ENCODE results near the gene MDN1. TPM values are rescaled to one million over a fixed set of nuclear protein-coding genes. Genes with fewer than 3 reads are reported as not detected.

MDN1 gene
- polyA plus RNA-seq, 2 of the 4 experiments (the other 2 are of a cell fraction): 6.4 to 20.5 TPM

GRCh38 chr6:89611666-89612065 lies 207.9 kb downstream of the MDN1 start:
- ChIA-PET POLR2A (no interaction called here), CTCF (interaction anchor here (1.6 to 2.4 kb wide), 4 partner anchors 178 to 300 kb away, joined by 4 to 16 read pairs (median 7); partner anchors contain the start of gene ANKRD6)
- DNase-seq (ENCODE audit: low read depth in 1 of 2, low spot score in 1 of 2) (no peak), FAIRE-seq (no peak), ATAC-seq (no peak)
- no peak overlapping the region for H3K27ac ChIP-seq
- H3K9me3 ChIP-seq: no peaks in the 10 kb centered on the region
- H3K4me1 ChIP-seq: no peaks in the 10 kb centered on the region
- H3K4me3 ChIP-seq: no peak overlapping the region
- H3K4me2 ChIP-seq: no peak overlapping the region
- TF ChIP-seq POLR2A (IDR thresholded peaks at IDR 0.05; ENCODE audit: low read length) (no peak), CHD4 (IDR thresholded peaks at IDR 0.05; ENCODE audit: borderline replicate concordance) (no peak), BCL3 (IDR thresholded peaks at IDR 0.05) (no peak), HES2 (IDR thresholded peaks at IDR 0.05) (no peak), ZC3H11A (IDR thresholded peaks at IDR 0.05) (no peak), HOXB13 (CRISPR knock-in tag; IDR thresholded peaks at IDR 0.05; ENCODE audit: low read depth) (no peak), HOXB5 (CRISPR knock-in tag; IDR thresholded peaks at IDR 0.05) (no peak), JUNB (IDR thresholded peaks at IDR 0.05) (no peak), RCOR1 (IDR thresholded peaks at IDR 0.05; ENCODE audit: low read depth, low read length) (no peak), HMGXB4 (CRISPR knock-in tag; IDR thresholded peaks at IDR 0.05; ENCODE audit: borderline replicate concordance) (no peak), REST (IDR thresholded peaks at IDR 0.05) (no peak), FOSB (CRISPR knock-in tag; IDR thresholded peaks at IDR 0.05) (no peak), EP300 (IDR thresholded peaks at IDR 0.05) (no peak)

GRCh38 chr6:89610149-89610642 lies 209.4 kb downstream of the MDN1 start:
- 25% methylated on average over 11 of the region's 11 CpGs for WGBS (ENCODE audit: missing lambda C conversion rate)
- H3K4me2 ChIP-seq: no peak overlapping the region
- ChIA-PET CTCF (interaction anchor here (0.7 to 2.8 kb wide), 27 partner anchors 10 to 628 kb away, joined by 3 to 16 read pairs (median 5); partner anchors contain the start of gene ANKRD6), POLR2A (no interaction called here)
- peak; percentile 38 to 50 for DNase-seq (ENCODE audit: low read depth in 1 of 2, low spot score in 1 of 2)
- no peaks in the 10 kb centered on the region for H3K4me1 ChIP-seq
- no peak overlapping the region for H3K27ac ChIP-seq
- ATAC-seq: peak; percentile 77 to 94
- no peak overlapping the region for H3K4me3 ChIP-seq
- H3K9me3 ChIP-seq: no peaks in the 10 kb centered on the region
- no peak for FAIRE-seq
- no peak for TF ChIP-seq USF2 (IDR thresholded peaks at IDR 0.05)
- no peak for TF ChIP-seq PHF8 (IDR thresholded peaks at IDR 0.05; ENCODE audit: borderline replicate concordance, low read depth)
- TF ChIP-seq HOXB13 (CRISPR knock-in tag; IDR thresholded peaks at IDR 0.05; ENCODE audit: low read depth): no peak
- TF ChIP-seq E2F6 (IDR thresholded peaks at IDR 0.05; ENCODE audit: borderline replicate concordance, low read depth): no peak
- no peak for TF ChIP-seq MAX (IDR thresholded peaks at IDR 0.05)
- no peak for TF ChIP-seq CEBPB (IDR thresholded peaks at IDR 0.05)
- TF ChIP-seq SMC3 (IDR thresholded peaks at IDR 0.05): peak; percentile 81
- no peak for TF ChIP-seq MAZ (IDR thresholded peaks at IDR 0.05; ENCODE audit: borderline replicate concordance, low read depth, low read length)
- no peak for TF ChIP-seq NFE2L2 (conservative IDR thresholded peaks at IDR 0.05; ENCODE audit: low read length)
- no peak for TF ChIP-seq EHF (CRISPR knock-in tag; IDR thresholded peaks at IDR 0.05)
- TF ChIP-seq BCL3 (IDR thresholded peaks at IDR 0.05): no peak
- no peak for TF ChIP-seq HOXA7 (CRISPR knock-in tag; IDR thresholded peaks at IDR 0.05)
- TF ChIP-seq RAD21 (conservative IDR thresholded peaks at IDR 0.05 in 1 of 2, IDR thresholded peaks at IDR 0.05 in 1 of 2): peak; percentile 53 to 58; a peak in 4 of 5 replicates
- TF ChIP-seq ZFP36 (IDR thresholded peaks at IDR 0.05; ENCODE audit: borderline replicate concordance, partially characterized antibody): no peak
- TF ChIP-seq MAFK (IDR thresholded peaks at IDR 0.05; ENCODE audit: partially characterized antibody): no peak
- no peak for TF ChIP-seq ZNF302 (CRISPR knock-in tag; IDR thresholded peaks at IDR 0.05)
- no peak for TF ChIP-seq GATA3 (IDR thresholded peaks at IDR 0.05; ENCODE audit: borderline replicate concordance)
- TF ChIP-seq TP53 (CRISPR knock-in tag; IDR thresholded peaks at IDR 0.05): no peak

Measured in A549 (cell line).